H1 (cell line): Measurements from ENCODE around the gene PRR16. TPM values are rescaled to one million over a fixed set of nuclear protein-coding genes. Genes with fewer than 3 reads are reported as not detected.

Source experiments
- CTCF ChIA-PET: fragments of 300-600 bp; sonication (Branson Sonifier 250); formaldehyde crosslinking; loops from one replicate; lab custom pipeline; 2021; ENCODE audit not compliant: partially characterized antibody; lab: Charles Lee
- POLR2A ChIA-PET: fragments of 300-600 bp; sonication (Branson Sonifier 250); formaldehyde crosslinking; loops from one replicate; lab custom pipeline; 2021; ENCODE audit warnings: inconsistent platforms; ENCODE audit not compliant: partially characterized antibody; lab: Charles Lee
- DNase-seq, 2 experiments: peaks; one replicate each; pipeline versions ENCODE4 v3.0.0 to v3.0.0-alpha.2; 2010 to 2022; ENCODE audit warnings: low spot score in 2 of 2, low read depth in 1 of 2, mixed read lengths in 1 of 2
- FAIRE-seq: peaks from 2 replicates; lab custom pipeline; 2011; peaks lifted over from hg19 to GRCh38; lab: Jason Lieb, UNC
- H2AFZ ChIP-seq: 2 replicates; pipeline ENCODE4 v1.8.1; 2012; ENCODE audit warnings: low read length, inconsistent platforms
- H2AK5ac ChIP-seq: 2 replicates; pipeline ENCODE4 v1.6.1; 2013; ENCODE audit warnings: low read depth, low read length
- H2BK120ac ChIP-seq: replicated peaks from 2 replicates; pipeline ENCODE3; 2013; ENCODE audit warnings: low read depth, low read length, inconsistent platforms
- H2BK12ac ChIP-seq: 2 replicates; pipeline ENCODE4 v1.6.1; 2013; ENCODE audit warnings: low read depth, low read length
- H2BK15ac ChIP-seq: 2 replicates; pipeline ENCODE4 v1.6.1; 2013; ENCODE audit warnings: low read length
- H2BK20ac ChIP-seq: 2 replicates; pipeline ENCODE4 v1.6.1; 2013; ENCODE audit warnings: low read length
- H2BK5ac ChIP-seq: 2 replicates; pipeline ENCODE4 v1.6.1; 2013; ENCODE audit warnings: low read depth, low read length
- H3K14ac ChIP-seq: 2 replicates; pipeline ENCODE4 v1.6.1; 2013; ENCODE audit warnings: inconsistent platforms; ENCODE audit not compliant: insufficient read length
- H3K18ac ChIP-seq: 2 replicates; pipeline ENCODE4 v1.6.1; 2013; ENCODE audit warnings: low read length; ENCODE audit errors: extremely low read depth
- H3K23ac ChIP-seq: 2 replicates; pipeline ENCODE4 v1.6.1; 2013; ENCODE audit warnings: inconsistent platforms; ENCODE audit not compliant: insufficient read length
- H3K23me2 ChIP-seq: 2 replicates; pipeline ENCODE4 v1.6.1; 2013; ENCODE audit warnings: low read depth, low read length
- H3K27ac ChIP-seq: 2 replicates; pipeline ENCODE4 v1.6.1; 2011; ENCODE audit warnings: low read depth, low read length, inconsistent platforms
- H3K27me3 ChIP-seq, 4 experiments: replicated peaks in 1 of 4; 1 replicate in 1 of 4; 2 replicates in 3 of 4; pipeline versions ENCODE4 v1.6.1 to v1.8.1; 2011 to 2013; ENCODE audit warnings: low read length in 3 of 4, mild to moderate bottlenecking in 3 of 4, inconsistent platforms in 2 of 4, mixed read lengths in 2 of 4, moderate library complexity in 1 of 4; ENCODE audit not compliant: control insufficient read depth in 3 of 4, insufficient read depth in 3 of 4; ENCODE audit errors: extremely low read depth in 1 of 4
- H3K36me3 ChIP-seq, 4 experiments: 2 replicates each; pipeline versions ENCODE4 v1.6.1 to v1.8.1; 2011 to 2013; ENCODE audit warnings: mild to moderate bottlenecking in 4 of 4, low read length in 3 of 4, moderate library complexity in 2 of 4, control low read depth in 1 of 4, inconsistent platforms in 1 of 4; ENCODE audit not compliant: insufficient read depth in 4 of 4, control insufficient read depth in 2 of 4
- H3K4ac ChIP-seq: replicated peaks from 2 replicates; pipeline ENCODE3; 2013; ENCODE audit warnings: low read length, low read depth, mixed read lengths, inconsistent platforms; ENCODE audit not compliant: insufficient read length
- H3K4me1 ChIP-seq, 4 experiments: replicated peaks in 1 of 4; 1 replicate in 1 of 4; 2 replicates in 3 of 4; pipeline versions ENCODE4 v1.6.1 to v1.8.1; 2011 to 2013; ENCODE audit warnings: low read length in 3 of 4, inconsistent platforms in 2 of 4, mixed read lengths in 1 of 4; ENCODE audit not compliant: insufficient read depth in 4 of 4, control insufficient read depth in 3 of 4
- H3K4me2 ChIP-seq, 2 experiments: 2 replicates each; pipeline versions ENCODE4 v1.6.1 to v1.8.1; 2011 to 2013; ENCODE audit warnings: low read depth in 2 of 2, low read length in 2 of 2, control low read depth in 1 of 2, inconsistent platforms in 1 of 2, mild to moderate bottlenecking in 1 of 2; ENCODE audit not compliant: insufficient read depth in 1 of 2
- H3K4me3 ChIP-seq, 4 experiments: fragments of 200-600, 300-600 bp in 1 of 4; sonication (generic), shearing (Covaris generic), sonication (Bioruptor Twin) in 1 of 4; 2 replicates each; pipeline versions ENCODE4 v1.5.1 to v1.8.1; 2011 to 2016; ENCODE audit warnings: low read length in 4 of 4, low read depth in 3 of 4, control low read depth in 2 of 4, inconsistent platforms in 2 of 4, mild to moderate bottlenecking in 2 of 4, mixed read lengths in 1 of 4, moderate library complexity in 1 of 4; ENCODE audit not compliant: insufficient read depth in 2 of 4; ENCODE audit errors: extremely low read depth in 1 of 4
- H3K56ac ChIP-seq: replicated peaks from 2 replicates; pipeline ENCODE3; 2013; ENCODE audit warnings: low read depth, mild to moderate bottlenecking, mixed read lengths, low read length, inconsistent platforms; ENCODE audit not compliant: insufficient read length
- H3K79me1 ChIP-seq: 2 replicates; pipeline ENCODE4 v1.6.1; 2013; ENCODE audit warnings: low read depth, low read length, control low read depth
- H3K79me2 ChIP-seq, 2 experiments: 2 replicates each; pipeline versions ENCODE4 v1.6.1 to v1.8.1; 2012 to 2013; ENCODE audit warnings: low read length in 2 of 2, mild to moderate bottlenecking in 2 of 2, inconsistent platforms in 1 of 2; ENCODE audit not compliant: insufficient read depth in 2 of 2, control insufficient read depth in 1 of 2
- H3K9ac ChIP-seq, 4 experiments: replicated peaks in 1 of 4; 1 replicate in 1 of 4; 2 replicates in 3 of 4; pipeline versions ENCODE4 v1.6.1 to v1.8.1; 2011 to 2013; ENCODE audit warnings: low read depth in 3 of 4, low read length in 3 of 4, control low read depth in 2 of 4, mild to moderate bottlenecking in 2 of 4, moderate library complexity in 2 of 4, inconsistent platforms in 1 of 4; ENCODE audit errors: extremely low read depth in 1 of 4
- H3K9me3 ChIP-seq, 2 experiments: 2 replicates each; pipeline versions ENCODE4 v1.6.1 to v1.8.1; 2012 to 2013; ENCODE audit warnings: mild to moderate bottlenecking in 2 of 2, moderate library complexity in 2 of 2, control low read depth in 1 of 2, inconsistent platforms in 1 of 2, low read depth in 1 of 2, low read length in 1 of 2, mixed read lengths in 1 of 2; ENCODE audit not compliant: insufficient read depth in 2 of 2
- H4K20me1 ChIP-seq, 2 experiments: replicated peaks in 1 of 2; 2 replicates each; pipeline versions ENCODE3 to v1.8.1; 2011 to 2013; ENCODE audit warnings: inconsistent platforms in 2 of 2, low read length in 2 of 2, mild to moderate bottlenecking in 1 of 2; ENCODE audit not compliant: insufficient read depth in 2 of 2, control insufficient read depth in 1 of 2
- H4K5ac ChIP-seq: 2 replicates; pipeline ENCODE4 v1.6.1; 2013; ENCODE audit warnings: low read length, low read depth, mixed read lengths, inconsistent platforms; ENCODE audit not compliant: insufficient read length
- H4K8ac ChIP-seq: 2 replicates; pipeline ENCODE4 v1.8.0; 2013; ENCODE audit warnings: mild to moderate bottlenecking, moderate library complexity, low read length, inconsistent platforms; ENCODE audit not compliant: insufficient read depth; ENCODE audit errors: extremely low read depth
- H4K91ac ChIP-seq: replicated peaks from 2 replicates; pipeline ENCODE3; 2013; ENCODE audit warnings: low read length, mixed read lengths, inconsistent platforms; ENCODE audit not compliant: insufficient read length
- CHD2 ChIP-seq: IDR thresholded peaks from 2 replicates; pipeline ENCODE4 v1.6.1; 2012; ENCODE audit warnings: low read length, improper control_type of control experiment
- EGR1 ChIP-seq: IDR thresholded peaks from 2 replicates; pipeline ENCODE4 v1.6.1; 2011; ENCODE audit warnings: low read depth, low read length, borderline replicate concordance
- RNF2 ChIP-seq: fragments of 200-900, 300-1000 bp; sonication (generic); IDR thresholded peaks from 2 replicates; pipeline ENCODE4 v1.7.1; 2016; ENCODE audit warnings: borderline replicate concordance, low read depth, mild to moderate bottlenecking, antibody characterized with exemption, low read length; ENCODE audit not compliant: poor library complexity, severe bottlenecking; ENCODE audit errors: missing control alignments
- SIN3A ChIP-seq, 2 experiments: IDR thresholded peaks in 1 of 2; conservative IDR thresholded peaks in 1 of 2; 2 replicates each; pipeline ENCODE4 v1.6.1; 2011 to 2012; ENCODE audit warnings: low read length in 2 of 2, improper control_type of control experiment in 1 of 2, low read depth in 1 of 2, mild to moderate bottlenecking in 1 of 2
- USF2 ChIP-seq: IDR thresholded peaks from 2 replicates; pipeline ENCODE4 v1.6.1; 2011; ENCODE audit warnings: low read length, improper control_type of control experiment
- WGBS, 2 experiments: shearing (Covaris generic) in 1 of 2; methylation state at CpG; one replicate each; pipeline versions ENCODE4 v1.1.6 to v1.1.7; 2013 to 2015; ENCODE audit warnings: low lambda C conversion rate in 2 of 2, mixed read lengths in 2 of 2, inconsistent platforms in 1 of 2, low coverage in 1 of 2, missing lambda C conversion rate in 1 of 2; ENCODE audit not compliant: insufficient replicate concordance in 2 of 2, insufficient coverage in 1 of 2, insufficient read length in 1 of 2; ENCODE audit errors: extremely low coverage in 1 of 2, missing lambda C conversion rate in 1 of 2; 5-methylcytosine and 5-hydroxymethylcytosine counted together
- polyA plus RNA-seq, 7 experiments: library from polyadenylated mRNA; depleted of rRNA in 3 of 7; stranded (reverse) in 5 of 7; unstranded in 2 of 7; fragments of >200 nt in 5 of 7; fragments of 200-250 nt in 2 of 7; gene quantifications; 1 replicate in 5 of 7; 2 replicates in 1 of 7; 4 replicates in 1 of 7; pipeline versions ENCODE4 v1.2.1 to v1.2.3, GENCODE V29; 2011 to 2013; ENCODE audit warnings: missing spikeins in 2 of 7, mixed read lengths in 2 of 7
- total RNA-seq: library from RNA; stranded (reverse); fragmentation: NEBNext Ultra II Directional; extraction: Animal tissue kit (Norgen Biotek cat#: 25700); gene quantifications from 2 replicates; pipeline ENCODE4 v1.2.1, GENCODE V29; 2021
- TF ChIP-seq, protein P1 (sequence below): IDR thresholded peaks from 2 replicates; pipeline ENCODE4 v1.6.1; 2012; ENCODE audit warnings: low read length, inconsistent platforms
- TF ChIP-seq, protein P2 (sequence below), 3 experiments: IDR thresholded peaks; 1 replicate in 2 of 3; 2 replicates in 1 of 3; pipeline versions ENCODE4 v1.5.1 to v1.6.1; 2011; ENCODE audit warnings: low read length in 3 of 3, mild to moderate bottlenecking in 3 of 3, inconsistent platforms in 2 of 3, low read depth in 1 of 3, moderate library complexity in 1 of 3; ENCODE audit not compliant: insufficient read depth in 1 of 3; ENCODE audit errors: control extremely low read depth in 1 of 3

The PRR16 gene
- total and polyA plus RNA-seq, 2 of the 8 experiments (the other 6 are each of a cell fraction or from before 2014, with no cell fraction given) = 0.73 to 1.6 TPM

DNA sequence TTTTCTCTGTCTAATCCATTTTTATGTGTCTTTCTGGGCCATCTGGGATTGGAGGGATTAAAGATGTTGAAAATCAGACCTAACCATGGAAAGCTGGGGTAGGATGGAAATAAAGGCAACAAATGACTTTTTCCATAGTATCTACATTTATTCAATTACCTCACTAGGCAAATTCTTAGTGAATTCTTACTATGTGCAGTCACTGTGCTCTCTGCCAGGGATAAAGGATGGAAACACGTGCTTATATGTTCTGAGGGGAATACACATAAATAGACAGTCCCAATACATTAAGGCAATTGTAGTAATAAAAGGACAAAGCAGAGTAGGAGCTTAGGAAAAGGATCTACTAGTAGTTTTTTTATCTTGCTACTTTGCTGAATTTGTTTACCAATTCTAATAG lies 214.2 kb downstream of the PRR16 start:
- H3K79me1 ChIP-seq = no peaks in the 10 kb centered on the region
- H2BK20ac ChIP-seq = no peak overlapping the region
- H3K56ac ChIP-seq = no peak overlapping the region
- WGBS, 2 experiments = 81% methylated on average over 1 of the region's 1 CpG; no CpG with 5 or more reads in 1 of the 2 experiments
- no peaks in the 10 kb centered on the region for H3K79me2 ChIP-seq
- no peak overlapping the region for H2BK15ac ChIP-seq
- H3K23ac ChIP-seq = no peak overlapping the region
- no peak overlapping the region for H3K4ac ChIP-seq
- no peaks in the 10 kb centered on the region for H4K20me1 ChIP-seq
- no peak overlapping the region for H3K9ac ChIP-seq
- no peak overlapping the region for H3K18ac ChIP-seq
- H3K27me3 ChIP-seq = no peaks in the 10 kb centered on the region; a peak in 1 of 7 replicates
- H3K9me3 ChIP-seq = no peaks in the 10 kb centered on the region
- H3K14ac ChIP-seq = no peak overlapping the region
- H4K8ac ChIP-seq = no peak overlapping the region
- H3K4me3 ChIP-seq = no peak overlapping the region
- DNase-seq (no peak), FAIRE-seq (no peak)
- no peaks in the 10 kb centered on the region for H3K36me3 ChIP-seq
- no peak overlapping the region for H4K5ac ChIP-seq
- H3K4me2 ChIP-seq = no peak overlapping the region
- no peaks in the 10 kb centered on the region for H3K23me2 ChIP-seq
- H2BK12ac ChIP-seq = no peak overlapping the region
- no peak overlapping the region for H2AK5ac ChIP-seq
- 0 out of 7 replicates have a peak, but pooled peaks cover 0 to 2% (median 0%) of the 10 kb centered on the region in 4 experiments for H3K4me1 ChIP-seq
- ChIA-PET CTCF (interaction anchor here (0.6 to 1.1 kb wide), 3 partner anchors 8 to 107 kb away, joined by 3 to 4 read pairs (median 3); no protein-coding TSS in a partner anchor), POLR2A (interaction anchor here (1.4 to 2.0 kb wide), 2 partner anchors 10 to 38 kb away, joined by 3 to 7 read pairs; no protein-coding TSS in a partner anchor)
- H3K27ac ChIP-seq = no peak overlapping the region
- no peak overlapping the region for H2BK120ac ChIP-seq
- no peak overlapping the region for H2AFZ ChIP-seq
- no peak overlapping the region for H4K91ac ChIP-seq
- H2BK5ac ChIP-seq = no peak overlapping the region
- TF ChIP-seq USF2 (no peak), EGR1 (no peak), CHD2 (no peak), SIN3A (conservative IDR thresholded peaks at IDR 0.05 in 1 of 2, IDR thresholded peaks at IDR 0.05 in 1 of 2; ENCODE audit: low read depth in 1 of 2, low read length in 2 of 2) (no peak), RNF2 (no peak)
- TF ChIP-seq, protein P1, sequence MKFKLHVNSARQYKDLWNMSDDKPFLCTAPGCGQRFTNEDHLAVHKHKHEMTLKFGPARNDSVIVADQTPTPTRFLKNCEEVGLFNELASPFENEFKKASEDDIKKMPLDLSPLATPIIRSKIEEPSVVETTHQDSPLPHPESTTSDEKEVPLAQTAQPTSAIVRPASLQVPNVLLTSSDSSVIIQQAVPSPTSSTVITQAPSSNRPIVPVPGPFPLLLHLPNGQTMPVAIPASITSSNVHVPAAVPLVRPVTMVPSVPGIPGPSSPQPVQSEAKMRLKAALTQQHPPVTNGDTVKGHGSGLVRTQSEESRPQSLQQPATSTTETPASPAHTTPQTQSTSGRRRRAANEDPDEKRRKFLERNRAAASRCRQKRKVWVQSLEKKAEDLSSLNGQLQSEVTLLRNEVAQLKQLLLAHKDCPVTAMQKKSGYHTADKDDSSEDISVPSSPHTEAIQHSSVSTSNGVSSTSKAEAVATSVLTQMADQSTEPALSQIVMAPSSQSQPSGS = no peak
- TF ChIP-seq, protein P2, sequence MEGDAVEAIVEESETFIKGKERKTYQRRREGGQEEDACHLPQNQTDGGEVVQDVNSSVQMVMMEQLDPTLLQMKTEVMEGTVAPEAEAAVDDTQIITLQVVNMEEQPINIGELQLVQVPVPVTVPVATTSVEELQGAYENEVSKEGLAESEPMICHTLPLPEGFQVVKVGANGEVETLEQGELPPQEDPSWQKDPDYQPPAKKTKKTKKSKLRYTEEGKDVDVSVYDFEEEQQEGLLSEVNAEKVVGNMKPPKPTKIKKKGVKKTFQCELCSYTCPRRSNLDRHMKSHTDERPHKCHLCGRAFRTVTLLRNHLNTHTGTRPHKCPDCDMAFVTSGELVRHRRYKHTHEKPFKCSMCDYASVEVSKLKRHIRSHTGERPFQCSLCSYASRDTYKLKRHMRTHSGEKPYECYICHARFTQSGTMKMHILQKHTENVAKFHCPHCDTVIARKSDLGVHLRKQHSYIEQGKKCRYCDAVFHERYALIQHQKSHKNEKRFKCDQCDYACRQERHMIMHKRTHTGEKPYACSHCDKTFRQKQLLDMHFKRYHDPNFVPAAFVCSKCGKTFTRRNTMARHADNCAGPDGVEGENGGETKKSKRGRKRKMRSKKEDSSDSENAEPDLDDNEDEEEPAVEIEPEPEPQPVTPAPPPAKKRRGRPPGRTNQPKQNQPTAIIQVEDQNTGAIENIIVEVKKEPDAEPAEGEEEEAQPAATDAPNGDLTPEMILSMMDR (IDR thresholded peaks at IDR 0.05; ENCODE audit: control extremely low read depth in 1 of 3, insufficient read depth in 1 of 3, low read depth in 1 of 3, low read length in 3 of 3) = no peak
